ENCODE results near the gene CCDC85C.

DNA sequence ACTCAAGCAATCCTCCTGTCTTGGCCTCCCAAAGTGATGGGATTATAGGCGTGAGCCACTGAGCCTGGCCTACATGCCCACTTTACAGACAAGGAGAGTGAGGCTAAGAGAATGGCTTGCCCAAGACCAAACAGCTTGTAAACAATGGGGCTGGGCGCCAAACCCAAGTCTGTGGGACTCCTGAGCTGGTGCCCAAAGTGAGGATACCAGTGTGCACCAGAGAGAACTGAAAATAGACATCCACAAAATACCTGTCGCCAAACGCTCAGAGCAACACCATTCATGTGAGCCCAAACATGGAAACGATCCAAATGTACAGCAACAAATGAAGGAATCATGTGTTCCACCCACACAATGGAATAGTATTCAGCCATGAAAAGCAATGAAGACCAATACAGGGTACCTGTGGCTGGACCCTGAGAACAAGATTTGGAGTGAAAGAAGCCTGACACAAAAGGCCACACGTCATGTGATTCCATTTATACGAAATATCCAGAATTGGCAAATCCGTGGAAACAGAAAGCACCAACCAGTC is 84.6 kb downstream of the CCDC85C start:
- TF ChIP-seq FOXM1 (IDR thresholded peaks at IDR 0.05; ENCODE audit: borderline replicate concordance) (no peak), ARNT (IDR thresholded peaks at IDR 0.05) (no peak)

All from HEK293T (cell line).